Limb (tissue), 2 donors: ENCODE results near the gene RPL22.

ENCODE experiments used
- DNase-seq, 2 donors: peaks; one replicate each; pipeline ENCODE4 v3.0.0-alpha.2; 2016; ENCODE audit errors: extremely low spot score in 2 of 2

RPL22 gene

DNA sequence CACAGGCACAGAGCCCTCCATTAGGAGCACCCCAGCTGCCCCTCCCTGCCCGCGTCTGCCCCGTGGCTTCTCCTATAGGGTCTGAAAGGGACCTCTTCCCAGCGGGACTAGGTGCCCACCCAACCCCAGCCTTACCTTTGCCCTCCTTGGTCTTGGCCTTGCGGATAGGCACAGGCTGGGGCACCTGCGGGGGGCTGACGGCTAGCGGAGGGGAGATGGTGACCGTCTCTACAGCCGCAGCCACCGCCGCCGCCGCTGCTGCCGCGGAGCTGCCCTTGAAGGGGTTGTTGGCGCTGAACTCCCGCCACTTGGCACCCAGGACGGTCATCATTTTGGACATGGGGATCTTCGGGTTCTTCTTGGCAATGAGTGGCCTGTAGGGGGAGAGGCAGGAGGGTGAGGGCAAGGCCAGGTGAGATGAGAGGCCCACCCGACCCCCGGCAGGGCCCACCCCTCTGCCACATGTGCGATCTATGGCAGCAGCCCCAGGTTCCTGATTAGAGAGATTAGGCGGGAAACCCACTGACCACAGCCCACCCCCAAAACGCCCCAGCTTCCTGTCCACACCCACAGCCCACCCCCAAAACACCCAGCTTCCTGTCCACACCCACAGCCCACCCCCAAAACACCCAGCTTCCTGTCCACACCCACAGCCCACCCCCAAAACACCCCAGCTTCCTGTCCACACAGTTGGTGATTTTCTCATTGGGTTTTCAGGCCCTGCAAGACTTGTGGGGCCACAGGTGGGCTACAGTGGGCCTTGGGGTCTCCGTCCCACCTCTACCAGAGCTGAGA is 44.7 kb downstream of the RPL22 start:
- DNase-seq, result no peak

GRCh38 chr1:6152882-6153281 is 46.5 kb downstream of the RPL22 start:
- DNase-seq, result no peak

DNA sequence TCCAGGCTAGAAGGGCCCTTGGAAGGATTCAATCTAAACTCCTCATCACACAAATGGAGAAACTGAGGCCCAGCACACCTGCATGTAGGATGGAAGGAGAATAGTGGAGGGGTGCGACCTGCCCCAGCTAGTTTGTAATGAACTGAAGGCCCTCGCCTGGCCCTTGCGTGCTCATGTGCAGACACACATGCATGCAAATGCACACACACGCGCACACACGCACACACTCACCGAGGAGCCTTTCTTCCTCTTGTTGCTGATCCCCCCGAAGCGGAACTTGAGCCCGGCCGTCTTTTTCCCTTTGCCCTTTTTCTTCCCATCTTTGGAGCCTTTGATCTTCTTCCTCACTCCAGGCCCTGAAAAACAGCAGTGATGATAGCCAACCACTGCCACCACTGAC is 47.2 kb downstream of the RPL22 start:
- DNase-seq, result no peak

GRCh38 chr1:6151291-6151822 is 48.0 kb downstream of the RPL22 start:
- no peak for DNase-seq

GRCh38 chr1:6150006-6150938 is 49.1 kb downstream of the RPL22 start:
- DNase-seq, result no peak

GRCh38 chr1:6149597-6149996 is 49.8 kb downstream of the RPL22 start:
- DNase-seq, result no peak

DNA sequence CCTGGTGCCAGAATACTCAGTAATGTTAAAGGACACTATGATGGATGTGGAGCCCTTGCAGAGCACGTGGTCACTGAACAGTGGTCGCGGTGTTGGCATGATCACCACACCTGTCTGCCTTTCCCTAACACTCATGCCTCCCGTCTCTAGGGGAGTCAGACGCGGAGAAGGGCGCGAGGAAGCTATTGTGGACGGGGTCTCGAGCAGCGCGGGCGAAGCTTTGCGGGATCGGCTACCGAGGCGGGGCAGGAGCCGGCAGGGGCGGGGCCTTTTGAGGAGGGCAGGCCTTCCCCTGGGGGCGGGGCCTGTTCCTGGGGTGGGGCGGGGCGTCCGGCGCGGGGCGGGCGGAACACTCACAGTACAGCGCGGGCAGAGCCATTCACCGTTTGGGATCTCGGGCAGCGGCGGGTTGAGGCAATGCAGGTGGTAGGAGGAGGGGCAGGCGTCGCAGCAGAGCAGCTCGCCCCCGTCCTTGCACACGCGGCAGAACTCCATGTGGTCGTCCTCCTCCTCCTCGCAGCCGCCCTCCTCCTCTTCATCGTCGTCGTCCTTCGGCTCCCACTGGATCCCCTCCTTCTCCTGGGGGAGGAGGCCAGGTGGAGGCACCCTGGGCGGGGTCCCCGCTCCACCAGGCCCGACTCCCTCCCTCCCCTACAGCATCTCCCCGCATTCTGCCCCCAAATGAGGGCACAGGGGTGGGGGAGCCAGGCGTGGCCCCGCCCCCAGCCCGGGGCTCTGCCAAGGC is 50.7 kb downstream of the RPL22 start:
- peak in 1 of 2 donors; percentile 78 for DNase-seq

DNA sequence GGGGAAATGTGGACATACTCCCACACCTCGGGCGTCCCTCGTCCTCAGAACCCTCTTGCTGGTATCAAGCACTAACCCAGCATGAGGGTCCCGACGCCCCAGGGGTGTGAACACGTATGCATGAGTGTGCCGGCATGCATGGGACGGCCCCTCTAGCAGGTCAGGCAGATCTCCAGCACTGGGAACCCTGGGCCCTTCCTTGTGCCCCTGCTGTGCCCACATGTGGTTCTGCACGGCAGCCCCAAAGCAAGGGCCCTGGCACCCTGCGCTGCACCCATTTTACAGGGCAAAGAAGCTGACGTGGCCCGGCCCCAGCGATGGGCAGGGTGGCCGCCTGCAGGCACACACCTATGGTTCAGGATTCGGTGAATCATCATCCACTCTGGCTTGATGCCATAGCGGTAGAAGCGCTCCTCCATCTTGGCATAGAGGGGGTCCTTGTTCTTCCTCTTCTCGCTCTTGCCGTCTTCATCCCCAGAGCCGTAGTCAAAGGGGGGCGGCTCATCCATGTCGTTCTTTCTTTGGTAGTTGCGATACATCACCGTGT is 53.5 kb downstream of the RPL22 start:
- DNase-seq, result no peak

DNA sequence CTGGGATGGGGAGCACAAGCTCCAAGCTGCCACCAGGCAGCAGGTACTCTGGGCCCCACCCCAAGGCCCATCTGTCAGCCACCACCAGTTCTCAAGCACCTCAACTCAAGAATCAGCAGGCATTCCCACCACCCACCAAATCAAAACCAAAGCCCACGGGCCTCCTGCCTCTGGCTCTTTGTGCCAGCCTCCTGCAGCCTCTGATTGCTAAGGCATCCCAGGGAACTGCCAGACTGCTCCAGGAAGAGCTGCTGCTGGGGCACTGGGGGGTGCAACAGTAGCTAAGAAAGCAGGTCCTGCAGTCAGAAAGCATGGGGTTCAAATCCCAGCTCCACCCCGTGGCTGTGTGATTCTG is 54.0 kb downstream of the RPL22 start:
- no peak for DNase-seq

- DNase-seq, result peak; percentile 34 to 57
These were observed 54.6 kb downstream of the RPL22 start for GRCh38 chr1:6144647-6145395.

DNA sequence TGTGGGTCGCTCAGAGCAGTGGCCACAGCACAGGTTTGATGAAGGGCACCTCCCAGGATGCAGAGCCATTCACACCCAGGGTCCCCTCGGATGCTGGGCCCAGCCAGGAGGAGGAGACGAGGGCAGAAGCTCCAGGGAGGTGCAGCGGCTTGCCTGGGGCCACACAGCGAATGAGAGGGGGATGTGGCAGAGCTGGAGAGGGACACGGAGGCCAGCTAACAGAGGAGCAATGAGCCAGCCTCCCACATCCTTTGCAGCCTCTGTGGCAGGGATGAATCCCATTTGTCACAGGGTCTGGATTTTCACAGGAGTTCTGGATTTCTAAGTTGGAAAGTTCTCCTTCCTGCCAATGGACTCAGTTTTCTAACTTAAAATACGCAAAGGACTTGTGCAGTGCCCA is 55.2 kb downstream of the RPL22 start:
- DNase-seq, result no peak

- DNase-seq, result no peak
These were observed 56.0 kb downstream of the RPL22 start for GRCh38 chr1:6143395-6143794.

DNA sequence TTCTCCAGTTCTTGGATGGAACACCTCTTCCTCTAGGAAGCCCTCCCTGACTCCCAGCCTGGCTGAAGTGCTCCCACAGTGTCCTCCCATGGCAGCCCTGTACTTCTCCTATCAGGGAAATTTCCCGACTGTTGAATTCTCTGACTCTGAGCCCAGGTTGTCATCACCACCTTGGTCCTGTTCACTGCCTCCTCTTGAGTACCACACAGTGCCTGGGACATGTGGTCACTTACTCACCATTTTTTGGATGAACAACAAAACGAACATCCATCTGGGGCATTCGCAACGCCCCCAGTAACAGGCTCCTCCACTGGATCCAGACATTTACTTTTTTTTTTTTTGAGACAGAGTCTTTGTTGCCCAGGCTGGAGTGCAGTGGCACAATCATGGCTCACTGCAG is 56.7 kb downstream of the RPL22 start:
- no peak for DNase-seq

DNA sequence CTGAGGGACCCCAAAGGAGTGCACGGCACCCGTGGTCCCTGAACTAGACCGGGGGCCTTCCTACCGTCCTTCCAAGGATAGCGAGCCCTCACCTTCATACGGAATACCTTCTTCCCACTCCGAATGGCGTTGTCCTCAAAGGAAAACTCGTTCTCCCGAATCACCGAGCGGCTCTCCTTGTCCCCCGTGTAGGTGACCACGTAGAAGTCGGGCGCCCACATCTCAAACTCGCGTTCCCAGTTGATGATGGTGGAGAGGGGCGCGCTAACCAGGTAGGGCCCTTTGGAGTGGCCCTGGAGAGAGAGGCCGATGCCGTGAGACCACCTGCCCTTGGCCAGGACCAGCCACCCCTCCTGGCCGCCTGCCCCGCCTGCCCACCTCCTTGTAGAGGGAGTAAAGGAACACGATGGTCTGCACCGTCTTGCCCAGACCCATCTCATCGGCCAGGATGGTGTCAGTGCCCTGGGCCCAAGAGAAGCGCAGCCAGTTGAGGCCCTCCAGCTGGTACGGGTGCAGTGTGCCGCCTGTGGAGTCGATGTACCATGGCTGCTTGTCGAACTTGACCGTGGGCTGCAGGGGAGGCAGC is 57.3 kb downstream of the RPL22 start:
- DNase-seq, result no peak

- no peak for DNase-seq
These were observed 57.8 kb downstream of the RPL22 start for GRCh38 chr1:6141592-6141991.

GRCh38 chr1:6140413-6140812 is 59.0 kb downstream of the RPL22 start:
- no peak for DNase-seq

- no peak for DNase-seq
These were observed 61.6 kb downstream of the RPL22 start for GRCh38 chr1:6137758-6138157.

DNA sequence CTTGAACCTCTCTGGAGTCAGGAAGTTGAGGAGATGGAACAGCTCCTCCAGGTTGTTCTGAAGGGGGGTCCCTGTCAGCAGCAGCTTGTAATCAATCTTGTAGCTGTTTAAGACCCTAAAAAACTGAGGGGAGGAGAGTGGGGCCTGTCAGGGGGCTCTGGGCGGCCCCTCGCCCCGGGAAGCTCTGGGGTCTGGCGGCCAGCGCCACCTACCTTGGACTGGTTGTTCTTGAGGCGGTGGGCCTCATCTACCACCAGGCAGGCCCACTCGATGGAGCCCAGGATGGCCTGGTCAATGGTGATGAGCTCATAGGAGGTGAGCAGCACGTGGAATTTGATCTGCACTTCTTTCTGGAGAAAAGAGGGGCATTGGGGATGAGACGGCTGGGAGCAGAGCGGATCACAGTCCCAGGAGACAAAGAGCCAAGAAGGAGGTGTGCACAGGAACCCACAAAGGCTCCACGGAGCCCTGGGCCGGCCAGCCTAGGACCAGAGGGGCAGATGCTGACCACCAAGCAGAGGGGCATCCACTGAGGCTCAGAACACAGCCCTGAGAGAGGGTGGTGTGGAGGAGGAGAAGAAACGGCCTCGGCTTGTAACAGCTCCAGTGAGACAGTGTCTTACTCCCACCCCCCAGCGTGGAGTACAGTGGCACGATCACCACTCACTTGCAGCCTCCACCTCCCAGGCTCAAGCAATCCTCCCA is 62.7 kb downstream of the RPL22 start:
- DNase-seq, result no peak
